OCI-LY1 (cell line): ENCODE results near the gene COL15A1.

Source experiments
- H2AFZ ChIP-seq: fragments of 200-600 bp; sonication (generic), shearing (Covaris generic); 2 replicates; pipeline ENCODE4 v1.6.0; 2014; ENCODE audit warnings: antibody characterized with exemption, mild to moderate bottlenecking, low read length
- H3F3A ChIP-seq: fragments of 200-600 bp; sonication (generic), shearing (Covaris generic); 2 replicates; pipeline ENCODE4 v1.6.0; 2014; ENCODE audit warnings: mild to moderate bottlenecking, antibody characterized with exemption, low read length, moderate library complexity; ENCODE audit not compliant: insufficient read depth
- H3K27ac ChIP-seq: fragments of 200-600 bp; sonication (generic); 2 replicates; pipeline ENCODE4 v1.5.1; 2014; ENCODE audit warnings: low read length, mixed run types, mild to moderate bottlenecking, low read depth; ENCODE audit not compliant: poor library complexity, severe bottlenecking
- H3K27me3 ChIP-seq: fragments of 200-600 bp; sonication (generic); 2 replicates; pipeline ENCODE4 v1.6.0; 2014; ENCODE audit warnings: antibody characterized with exemption, mild to moderate bottlenecking, low read length, moderate library complexity; ENCODE audit not compliant: insufficient read depth
- H3K36me3 ChIP-seq: fragments of 200-600 bp; sonication (generic); 2 replicates; pipeline ENCODE4 v1.6.1; 2014; ENCODE audit warnings: mild to moderate bottlenecking, antibody characterized with exemption, low read length, moderate library complexity, mixed read lengths; ENCODE audit not compliant: insufficient read depth
- H3K4me1 ChIP-seq: fragments of 200-600 bp; sonication (generic); 2 replicates; pipeline ENCODE4 v1.5.1; 2014; ENCODE audit warnings: mild to moderate bottlenecking, low read length, moderate library complexity; ENCODE audit not compliant: insufficient read depth, severe bottlenecking
- H3K4me2 ChIP-seq: fragments of 200-600 bp; sonication (generic), shearing (Covaris generic); 2 replicates; pipeline ENCODE4 v1.6.1; 2014; ENCODE audit warnings: low read length
- H3K4me3 ChIP-seq: fragments of 200-600 bp; sonication (generic); 2 replicates; pipeline ENCODE4 v1.5.1; 2014; ENCODE audit warnings: low read length, low read depth, mild to moderate bottlenecking, mixed read lengths; ENCODE audit not compliant: poor library complexity, severe bottlenecking
- H3K79me2 ChIP-seq: fragments of 200-600 bp; shearing (Covaris generic); 2 replicates; pipeline ENCODE4 v1.6.1; 2016; ENCODE audit warnings: mixed run types, low read length, mixed read lengths; ENCODE audit not compliant: insufficient read depth
- H3K9ac ChIP-seq: fragments of 200-600 bp; sonication (generic), shearing (Covaris generic); 2 replicates; pipeline ENCODE4 v1.6.1; 2014; ENCODE audit warnings: mild to moderate bottlenecking, low read length, mixed read lengths
- H3K9me2 ChIP-seq: fragments of 200-600 bp; sonication (generic), shearing (Covaris generic); 2 replicates; pipeline ENCODE4 v1.6.1; 2014; ENCODE audit warnings: low read depth, mild to moderate bottlenecking, low read length, mixed read lengths
- H3K9me3 ChIP-seq: fragments of 200-600 bp; shearing (Covaris generic); 2 replicates; pipeline ENCODE4 v1.6.1; 2014; ENCODE audit warnings: low read length, mixed read lengths
- H4K20me1 ChIP-seq: fragments of 200-600 bp; sonication (generic), shearing (Covaris generic); 2 replicates; pipeline ENCODE4 v1.6.0; 2016; ENCODE audit warnings: mild to moderate bottlenecking, low read length; ENCODE audit not compliant: insufficient read depth
- EZH2 ChIP-seq: fragments of 200-600 bp; sonication (generic), shearing (Covaris generic); IDR thresholded peaks from 2 replicates; pipeline ENCODE4 v1.8.0; 2017; ENCODE audit warnings: borderline replicate concordance, mixed run types, mild to moderate bottlenecking, antibody characterized with exemption, low read length, moderate library complexity, mixed read lengths
- TF ChIP-seq, protein P1 (sequence below): fragments of 200-600 bp; sonication (generic), shearing (Covaris generic); IDR thresholded peaks from 2 replicates; pipeline ENCODE4 v1.5.1; 2017; ENCODE audit warnings: mild to moderate bottlenecking, antibody characterized with exemption, low read length, moderate library complexity, mixed read lengths

The COL15A1 gene

DNA sequence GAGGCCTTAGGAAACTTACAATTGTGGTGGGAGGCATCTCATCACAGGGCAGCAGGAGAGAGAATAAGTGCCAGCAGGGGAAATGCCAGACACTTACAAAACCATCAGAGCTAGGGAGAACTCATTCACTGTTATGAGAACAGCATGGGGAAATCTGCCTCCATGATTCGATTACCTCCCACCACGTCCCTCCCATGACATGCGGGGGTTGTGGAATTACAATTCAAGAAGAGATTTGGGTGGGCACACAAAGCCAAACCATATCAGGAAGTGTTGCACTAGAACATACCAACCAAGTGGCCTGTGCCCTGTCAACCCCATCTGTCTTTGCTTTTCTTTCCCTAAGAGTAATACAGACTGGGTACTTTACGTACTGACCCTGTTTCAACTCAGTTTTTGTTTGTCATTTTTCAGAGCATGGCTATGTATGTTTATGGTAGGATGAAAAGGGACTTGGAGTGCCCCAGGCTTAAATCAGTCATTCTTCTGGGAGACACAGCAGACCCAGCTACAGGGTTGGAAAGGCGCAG, 102.9 kb downstream of the COL15A1 start:
- no peaks in the 10 kb centered on the region for H3K9me2 ChIP-seq
- no peaks in the 10 kb centered on the region for H3K36me3 ChIP-seq
- no peaks in the 10 kb centered on the region for H4K20me1 ChIP-seq
- H3K4me3 ChIP-seq: no peak overlapping the region
- no peaks in the 10 kb centered on the region for H3F3A ChIP-seq
- H3K4me2 ChIP-seq: no peak overlapping the region
- H3K9ac ChIP-seq: no peak overlapping the region
- H3K27ac ChIP-seq: no peak overlapping the region
- TF ChIP-seq EZH2: no peak
- TF ChIP-seq, protein P1, sequence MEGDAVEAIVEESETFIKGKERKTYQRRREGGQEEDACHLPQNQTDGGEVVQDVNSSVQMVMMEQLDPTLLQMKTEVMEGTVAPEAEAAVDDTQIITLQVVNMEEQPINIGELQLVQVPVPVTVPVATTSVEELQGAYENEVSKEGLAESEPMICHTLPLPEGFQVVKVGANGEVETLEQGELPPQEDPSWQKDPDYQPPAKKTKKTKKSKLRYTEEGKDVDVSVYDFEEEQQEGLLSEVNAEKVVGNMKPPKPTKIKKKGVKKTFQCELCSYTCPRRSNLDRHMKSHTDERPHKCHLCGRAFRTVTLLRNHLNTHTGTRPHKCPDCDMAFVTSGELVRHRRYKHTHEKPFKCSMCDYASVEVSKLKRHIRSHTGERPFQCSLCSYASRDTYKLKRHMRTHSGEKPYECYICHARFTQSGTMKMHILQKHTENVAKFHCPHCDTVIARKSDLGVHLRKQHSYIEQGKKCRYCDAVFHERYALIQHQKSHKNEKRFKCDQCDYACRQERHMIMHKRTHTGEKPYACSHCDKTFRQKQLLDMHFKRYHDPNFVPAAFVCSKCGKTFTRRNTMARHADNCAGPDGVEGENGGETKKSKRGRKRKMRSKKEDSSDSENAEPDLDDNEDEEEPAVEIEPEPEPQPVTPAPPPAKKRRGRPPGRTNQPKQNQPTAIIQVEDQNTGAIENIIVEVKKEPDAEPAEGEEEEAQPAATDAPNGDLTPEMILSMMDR: no peak
- H3K79me2 ChIP-seq: no peaks in the 10 kb centered on the region
- no peaks in the 10 kb centered on the region for H3K4me1 ChIP-seq
- H3K27me3 ChIP-seq: peaks cover 12% of the 10 kb centered on the region; the same call in 1 of the 2 replicates
- no peak overlapping the region for H2AFZ ChIP-seq
- H3K9me3 ChIP-seq: no peaks in the 10 kb centered on the region

DNA sequence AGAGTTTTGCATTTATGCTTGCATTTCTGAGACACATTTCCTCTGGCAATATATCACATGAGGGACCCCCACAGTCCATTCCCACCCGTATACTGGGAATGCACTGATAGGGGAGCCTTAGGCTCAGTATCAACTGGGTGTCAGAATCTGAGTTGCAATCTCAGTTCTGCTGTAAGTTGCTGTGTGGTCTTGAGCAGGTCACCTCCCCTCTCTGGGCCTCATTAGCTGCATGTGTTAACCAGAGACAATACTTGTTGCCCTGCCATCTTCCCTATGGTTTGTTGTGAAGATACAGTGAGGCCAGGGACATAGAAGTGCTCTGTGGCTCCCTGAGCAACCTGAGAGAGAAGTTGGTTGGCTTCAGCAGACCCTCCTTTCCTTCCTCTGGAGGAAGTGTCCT, 105.5 kb downstream of the COL15A1 start:
- H3K79me2 ChIP-seq: no peaks in the 10 kb centered on the region
- H3K9me2 ChIP-seq: no peaks in the 10 kb centered on the region
- no peaks in the 10 kb centered on the region for H3K9me3 ChIP-seq
- H4K20me1 ChIP-seq: no peaks in the 10 kb centered on the region
- H3K36me3 ChIP-seq: no peaks in the 10 kb centered on the region
- no peak overlapping the region for H2AFZ ChIP-seq
- H3K4me1 ChIP-seq: no peaks in the 10 kb centered on the region
- TF ChIP-seq, protein P1: no peak
- TF ChIP-seq EZH2: no peak
- no peak overlapping the region for H3K9ac ChIP-seq
- no peak overlapping the region for H3K4me3 ChIP-seq
- H3K27me3 ChIP-seq: peaks cover 12% of the 10 kb centered on the region; the same call in 1 of the 2 replicates
- H3F3A ChIP-seq: no peaks in the 10 kb centered on the region
- H3K4me2 ChIP-seq: no peak overlapping the region
- no peak overlapping the region for H3K27ac ChIP-seq

DNA sequence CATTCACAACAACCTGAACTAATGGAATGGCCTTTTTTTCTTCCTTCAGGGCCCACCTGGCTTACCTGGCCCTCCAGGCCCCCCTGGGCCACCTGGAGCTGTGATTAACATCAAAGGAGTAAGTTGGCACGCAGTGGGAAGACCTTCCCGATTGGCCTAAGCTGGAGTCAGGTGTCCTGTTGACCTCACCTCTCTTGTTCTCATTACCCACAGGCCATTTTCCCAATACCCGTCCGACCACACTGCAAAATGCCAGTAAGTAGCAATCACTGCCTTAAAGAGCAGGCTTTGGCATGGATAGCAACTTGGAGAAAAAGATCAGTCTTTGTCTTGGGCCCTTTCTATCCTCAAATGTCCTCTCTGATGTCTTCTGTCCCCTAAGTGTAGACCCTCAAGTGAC, 105.9 kb downstream of the COL15A1 start:
- no peak overlapping the region for H2AFZ ChIP-seq
- no peaks in the 10 kb centered on the region for H3K36me3 ChIP-seq
- peaks cover 10% of the 10 kb centered on the region; the same call in 1 of the 2 replicates for H3K27me3 ChIP-seq
- H3K9me3 ChIP-seq: no peaks in the 10 kb centered on the region
- H3K4me3 ChIP-seq: no peak overlapping the region
- H3K27ac ChIP-seq: no peak overlapping the region
- no peaks in the 10 kb centered on the region for H3F3A ChIP-seq
- H3K4me2 ChIP-seq: no peak overlapping the region
- no peaks in the 10 kb centered on the region for H3K9me2 ChIP-seq
- TF ChIP-seq, protein P1: no peak
- TF ChIP-seq EZH2: no peak
- no peaks in the 10 kb centered on the region for H3K79me2 ChIP-seq
- H3K9ac ChIP-seq: no peak overlapping the region
- no peaks in the 10 kb centered on the region for H3K4me1 ChIP-seq
- H4K20me1 ChIP-seq: no peaks in the 10 kb centered on the region
